ENCODE measurements around the gene CLRN1. TPM values are rescaled to one million over a fixed set of nuclear protein-coding genes. Genes with fewer than 3 reads are reported as not detected.
"Not testable (repeated sequence)": the region's sequence is repeated elsewhere in the genome, so short reads cannot be mapped to it uniquely, and the experiment has no call there.

CLRN1 gene
- polyA plus RNA-seq, 1 experiment = not detected

- Histone ChIP-seq H3K27ac (ENCODE audit: low read depth, low read length) (no peak overlapping the region), H3K27me3 (ENCODE audit: control insufficient read depth, insufficient read depth, low read length) (no peaks in the 10 kb centered on the region), H3K9me3 (ENCODE audit: control insufficient read depth, insufficient read depth, low read length) (no peaks in the 10 kb centered on the region), H3K4me3 (ENCODE audit: low read depth, low read length) (no peak overlapping the region)
- DNase-seq (ENCODE audit: low read depth, low spot score) = no peak
- no peak for TF ChIP-seq CTCF (IDR thresholded peaks at IDR 0.05; ENCODE audit: low read depth, low read length)
- ChIA-PET POLR2A (no interaction called here), CTCF (no interaction called here)
Measured at GRCh38 chr3:150998996-150999395, 26.5 kb upstream of the CLRN1 start.

- no peak for DNase-seq (ENCODE audit: low read depth, low spot score)
- no peak for TF ChIP-seq CTCF (IDR thresholded peaks at IDR 0.05; ENCODE audit: low read depth, low read length)
- no peaks in the 10 kb centered on the region for H3K9me3 ChIP-seq (ENCODE audit: control insufficient read depth, insufficient read depth, low read length)
- H3K27me3 ChIP-seq (ENCODE audit: control insufficient read depth, insufficient read depth, low read length) = peaks cover under 1% of the 10 kb centered on the region
- H3K4me3 ChIP-seq (ENCODE audit: low read depth, low read length) = no peak overlapping the region
- CTCF ChIA-PET = interaction anchor here (1.1 to 1.3 kb wide), 2 partner anchors 13 to 90 kb away, joined by 3 read pairs; no protein-coding TSS in a partner anchor
- POLR2A ChIA-PET = no interaction called here
- no peak overlapping the region for H3K27ac ChIP-seq (ENCODE audit: low read depth, low read length)
Measured at GRCh38 chr3:150996731-150997130, 24.2 kb upstream of the CLRN1 start.

GRCh38 chr3:150995510-150995909 lies 23.0 kb upstream of the CLRN1 start:
- H3K4me3 ChIP-seq (ENCODE audit: low read depth, low read length) = no peak overlapping the region
- no peak for TF ChIP-seq CTCF (IDR thresholded peaks at IDR 0.05; ENCODE audit: low read depth, low read length)
- H3K27ac ChIP-seq (ENCODE audit: low read depth, low read length) = no peak overlapping the region
- CTCF ChIA-PET = no interaction called here
- peaks cover 4% of the 10 kb centered on the region for H3K27me3 ChIP-seq (ENCODE audit: control insufficient read depth, insufficient read depth, low read length)
- POLR2A ChIA-PET = no interaction called here
- no peaks in the 10 kb centered on the region for H3K9me3 ChIP-seq (ENCODE audit: control insufficient read depth, insufficient read depth, low read length)
- no peak for DNase-seq (ENCODE audit: low read depth, low spot score)

GRCh38 chr3:150989208-150989607 lies 16.7 kb upstream of the CLRN1 start:
- DNase-seq (ENCODE audit: low read depth, low spot score) = no peak

GRCh38 chr3:150988395-150988794 lies 15.9 kb upstream of the CLRN1 start:
- CTCF ChIA-PET; DNase-seq (ENCODE audit: low read depth, low spot score); H3K27me3 ChIP-seq (ENCODE audit: control insufficient read depth, insufficient read depth, low read length); POLR2A ChIA-PET; H3K9me3 ChIP-seq (ENCODE audit: control insufficient read depth, insufficient read depth, low read length); H3K27ac ChIP-seq (ENCODE audit: low read depth, low read length); H3K4me3 ChIP-seq (ENCODE audit: low read depth, low read length): not testable (repeated sequence)

More at GRCh38 chr3:150989208-150989607, 16.7 kb upstream of the CLRN1 start:
- no peak overlapping the region for H3K27ac ChIP-seq (ENCODE audit: low read depth, low read length)
- H3K27me3 ChIP-seq (ENCODE audit: control insufficient read depth, insufficient read depth, low read length) = peaks cover 4% of the 10 kb centered on the region
- no peaks in the 10 kb centered on the region for H3K9me3 ChIP-seq (ENCODE audit: control insufficient read depth, insufficient read depth, low read length)
- TF ChIP-seq CTCF (IDR thresholded peaks at IDR 0.05; ENCODE audit: low read depth, low read length) = no peak
- POLR2A ChIA-PET = interaction anchor here (0.6 kb wide), 1 partner anchor 161 kb away, joined by 6 read pairs; no protein-coding TSS in a partner anchor
- no peak overlapping the region for H3K4me3 ChIP-seq (ENCODE audit: low read depth, low read length)
- CTCF ChIA-PET = no interaction called here

GRCh38 chr3:150985711-150986110 lies 13.2 kb upstream of the CLRN1 start:
- CTCF ChIA-PET = no interaction called here
- no peaks in the 10 kb centered on the region for H3K9me3 ChIP-seq (ENCODE audit: control insufficient read depth, insufficient read depth, low read length)
- peaks cover 2% of the 10 kb centered on the region for H3K27me3 ChIP-seq (ENCODE audit: control insufficient read depth, insufficient read depth, low read length)
- TF ChIP-seq CTCF (IDR thresholded peaks at IDR 0.05; ENCODE audit: low read depth, low read length) = no peak
- no peak overlapping the region for H3K4me3 ChIP-seq (ENCODE audit: low read depth, low read length)
- DNase-seq (ENCODE audit: low read depth, low spot score) = no peak
- POLR2A ChIA-PET = no interaction called here
- no peak overlapping the region for H3K27ac ChIP-seq (ENCODE audit: low read depth, low read length)

All from AG04450 (cell line).